Kidney glomerular epithelial cell (primary cell): ENCODE measurements around the gene TEPSIN.

Experiments
- DNase-seq: peaks from one replicate; lab custom pipeline; 2025; lab: John Stamatoyannopoulos, UW

Gene TEPSIN

GRCh38 chr17:81267390-81268067, 28.7 kb upstream of the TEPSIN start:
- no peak for DNase-seq

GRCh38 chr17:81265576-81265975, 26.7 kb upstream of the TEPSIN start:
- no peak for DNase-seq

- no peak for DNase-seq
These were observed 25.8 kb upstream of the TEPSIN start for GRCh38 chr17:81264640-81265039.

GRCh38 chr17:81263371-81264181, 24.7 kb upstream of the TEPSIN start:
- DNase-seq = no peak

GRCh38 chr17:81261582-81262336, 22.9 kb upstream of the TEPSIN start:
- DNase-seq = no peak

GRCh38 chr17:81261096-81261495, 22.2 kb upstream of the TEPSIN start:
- DNase-seq = no peak

- DNase-seq = no peak
These were observed 21.8 kb upstream of the TEPSIN start for GRCh38 chr17:81260641-81261040.

- DNase-seq = no peak
These were observed 21.3 kb upstream of the TEPSIN start for GRCh38 chr17:81260171-81260570.

GRCh38 chr17:81259058-81259605, 20.3 kb upstream of the TEPSIN start:
- DNase-seq = no peak

GRCh38 chr17:81258292-81258691, 19.4 kb upstream of the TEPSIN start:
- DNase-seq = no peak

- no peak for DNase-seq
These were observed 18.7 kb upstream of the TEPSIN start for GRCh38 chr17:81257533-81257932.

GRCh38 chr17:81256616-81257015, 17.8 kb upstream of the TEPSIN start:
- peak; percentile 60 for DNase-seq

GRCh38 chr17:81254955-81255717, 16.3 kb upstream of the TEPSIN start:
- peak; percentile 49 for DNase-seq

- peak; percentile 36 for DNase-seq
These were observed 14.7 kb upstream of the TEPSIN start for GRCh38 chr17:81253358-81254131.

GRCh38 chr17:81252987-81253329, 14.1 kb upstream of the TEPSIN start:
- no peak for DNase-seq

- DNase-seq = no peak
These were observed 13.6 kb upstream of the TEPSIN start for GRCh38 chr17:81252326-81252986.

- DNase-seq = no peak
These were observed 12.9 kb upstream of the TEPSIN start for GRCh38 chr17:81251709-81252301.

GRCh38 chr17:81251094-81251708, 12.3 kb upstream of the TEPSIN start:
- no peak for DNase-seq

- no peak for DNase-seq
These were observed 11.6 kb upstream of the TEPSIN start for GRCh38 chr17:81250286-81251093.
